Measurements from ENCODE around the gene KRTAP13-1.

The KRTAP13-1 gene

GRCh38 chr21:30382201-30382600 lies 13.6 kb upstream of the KRTAP13-1 start:
- Histone ChIP-seq H3K36me3 (ENCODE audit: control insufficient read depth in 4 of 4, insufficient read depth in 4 of 4, low read length in 3 of 4) (no peaks in the 10 kb centered on the region), H3K9me3 (ENCODE audit: control extremely low read depth in 1 of 5, control insufficient read depth in 4 of 5, insufficient read depth in 2 of 5, low read depth in 1 of 5, low read length in 4 of 5) (no peaks in the 10 kb centered on the region), H3K4me1 (ENCODE audit: control extremely low read depth in 1 of 4, control insufficient read depth in 4 of 4, insufficient read depth in 4 of 4, low read length in 3 of 4) (no peaks in the 10 kb centered on the region), H3K27me3 (replicated peaks in 2 of 5; ENCODE audit: control insufficient read depth in 4 of 5, insufficient read depth in 5 of 5, low read length in 4 of 5) (no peaks in the 10 kb centered on the region), H3K27ac (ENCODE audit: insufficient read depth in 1 of 2, low read depth in 1 of 2, low read length in 2 of 2, poor library complexity in 1 of 2, severe bottlenecking in 2 of 2) (no peak overlapping the region), H3K4me3 (ENCODE audit: control insufficient read depth in 1 of 7, extremely low read depth in 1 of 7, insufficient read depth in 4 of 7, low read depth in 2 of 7, low read length in 6 of 7) (no peak overlapping the region)
- ChIA-PET POLR2A (no interaction called here), CTCF (no interaction called here)
- DNase-seq = no peak
- no CpG with 5 or more reads among the region's 1 CpG for WGBS (ENCODE audit: insufficient coverage)

GRCh38 chr21:30391492-30392025 lies 4.3 kb upstream of the KRTAP13-1 start:
- H3K36me3 ChIP-seq (ENCODE audit: control insufficient read depth in 4 of 4, insufficient read depth in 4 of 4, low read length in 3 of 4) = no peaks in the 10 kb centered on the region
- no peaks in the 10 kb centered on the region for H3K4me1 ChIP-seq (ENCODE audit: control extremely low read depth in 1 of 4, control insufficient read depth in 4 of 4, insufficient read depth in 4 of 4, low read length in 3 of 4)
- WGBS (ENCODE audit: insufficient coverage) = no CpG with 5 or more reads among the region's 2 CpGs
- ChIA-PET CTCF (no interaction called here), POLR2A (no interaction called here)
- H3K27ac ChIP-seq (ENCODE audit: insufficient read depth in 1 of 2, low read depth in 1 of 2, low read length in 2 of 2, poor library complexity in 1 of 2, severe bottlenecking in 2 of 2) = no peak overlapping the region
- no peak overlapping the region for H3K4me3 ChIP-seq (ENCODE audit: control insufficient read depth in 1 of 7, extremely low read depth in 1 of 7, insufficient read depth in 4 of 7, low read depth in 2 of 7, low read length in 6 of 7)
- H3K27me3 ChIP-seq (replicated peaks in 2 of 5; ENCODE audit: control insufficient read depth in 4 of 5, insufficient read depth in 5 of 5, low read length in 4 of 5) = peaks cover 0 to 2% (median 0%) of the 10 kb centered on the region in 5 experiments
- DNase-seq = no peak
- peaks cover 0 to 2% (median 0%) of the 10 kb centered on the region in 5 experiments for H3K9me3 ChIP-seq (ENCODE audit: control extremely low read depth in 1 of 5, control insufficient read depth in 4 of 5, insufficient read depth in 2 of 5, low read depth in 1 of 5, low read length in 4 of 5)

- peak overlapping the region in 2 of 7 experiments; percentile 28 to 29 for H3K4me3 ChIP-seq (ENCODE audit: control insufficient read depth in 1 of 7, extremely low read depth in 1 of 7, insufficient read depth in 4 of 7, low read depth in 2 of 7, low read length in 6 of 7)
- no peaks in the 10 kb centered on the region for H3K36me3 ChIP-seq (ENCODE audit: control insufficient read depth in 4 of 4, insufficient read depth in 4 of 4, low read length in 3 of 4)
- POLR2A ChIA-PET = no interaction called here
- CTCF ChIA-PET = no interaction called here
- WGBS (ENCODE audit: insufficient coverage) = 47% methylated on average over 12 of the region's 14 CpGs
- peaks cover 0 to 3% (median 0%) of the 10 kb centered on the region in 5 experiments for H3K27me3 ChIP-seq (replicated peaks in 2 of 5; ENCODE audit: control insufficient read depth in 4 of 5, insufficient read depth in 5 of 5, low read length in 4 of 5)
- H3K4me1 ChIP-seq (ENCODE audit: control extremely low read depth in 1 of 4, control insufficient read depth in 4 of 4, insufficient read depth in 4 of 4, low read length in 3 of 4) = no peaks in the 10 kb centered on the region
- DNase-seq = peak; percentile 20 to 50 (median 35)
- no peaks in the 10 kb centered on the region for H3K9me3 ChIP-seq (ENCODE audit: control extremely low read depth in 1 of 5, control insufficient read depth in 4 of 5, insufficient read depth in 2 of 5, low read depth in 1 of 5, low read length in 4 of 5)
- no peak overlapping the region for H3K27ac ChIP-seq (ENCODE audit: insufficient read depth in 1 of 2, low read depth in 1 of 2, low read length in 2 of 2, poor library complexity in 1 of 2, severe bottlenecking in 2 of 2)
Observed at GRCh38 chr21:30408782-30409494, 13.1 kb downstream of the KRTAP13-1 start.

- H3K4me3 ChIP-seq (ENCODE audit: control insufficient read depth in 1 of 7, extremely low read depth in 1 of 7, insufficient read depth in 4 of 7, low read depth in 2 of 7, low read length in 6 of 7) = no peak overlapping the region
- WGBS (ENCODE audit: insufficient coverage) = 94% methylated on average over 5 of the region's 5 CpGs
- no peak overlapping the region for H3K27ac ChIP-seq (ENCODE audit: insufficient read depth in 1 of 2, low read depth in 1 of 2, low read length in 2 of 2, poor library complexity in 1 of 2, severe bottlenecking in 2 of 2)
- no peaks in the 10 kb centered on the region for H3K27me3 ChIP-seq (replicated peaks in 2 of 5; ENCODE audit: control insufficient read depth in 4 of 5, insufficient read depth in 5 of 5, low read length in 4 of 5)
- ChIA-PET POLR2A (no interaction called here), CTCF (no interaction called here)
- no peaks in the 10 kb centered on the region for H3K9me3 ChIP-seq (ENCODE audit: control extremely low read depth in 1 of 5, control insufficient read depth in 4 of 5, insufficient read depth in 2 of 5, low read depth in 1 of 5, low read length in 4 of 5)
- no peaks in the 10 kb centered on the region for H3K36me3 ChIP-seq (ENCODE audit: control insufficient read depth in 4 of 4, insufficient read depth in 4 of 4, low read length in 3 of 4)
- no peaks in the 10 kb centered on the region for H3K4me1 ChIP-seq (ENCODE audit: control extremely low read depth in 1 of 4, control insufficient read depth in 4 of 4, insufficient read depth in 4 of 4, low read length in 3 of 4)
- no peak for DNase-seq
Observed at GRCh38 chr21:30415993-30416392, 20.2 kb downstream of the KRTAP13-1 start.

GRCh38 chr21:30425826-30426225 lies 30.0 kb downstream of the KRTAP13-1 start, which contains the start of gene KRTAP13-3:
KRTAP13-3 (minus strand) TSS chr21:30425926; CDS start chr21:30425912, 14 bp downstream.
- H3K9me3 ChIP-seq (ENCODE audit: control extremely low read depth in 1 of 5, control insufficient read depth in 4 of 5, insufficient read depth in 2 of 5, low read depth in 1 of 5, low read length in 4 of 5) = no peaks in the 10 kb centered on the region
- H3K4me3 ChIP-seq (ENCODE audit: control insufficient read depth in 1 of 7, extremely low read depth in 1 of 7, insufficient read depth in 4 of 7, low read depth in 2 of 7, low read length in 6 of 7) = no peak within 1 kb of the TSS
- H3K36me3 ChIP-seq (ENCODE audit: control insufficient read depth in 4 of 4, insufficient read depth in 4 of 4, low read length in 3 of 4) = no peaks in the 10 kb centered on the region
- H3K27me3 ChIP-seq (replicated peaks in 2 of 5; ENCODE audit: control insufficient read depth in 4 of 5, insufficient read depth in 5 of 5, low read length in 4 of 5) = no peaks in the 10 kb centered on the region
- no peaks in the 10 kb centered on the region for H3K4me1 ChIP-seq (ENCODE audit: control extremely low read depth in 1 of 4, control insufficient read depth in 4 of 4, insufficient read depth in 4 of 4, low read length in 3 of 4)
- CTCF ChIA-PET = no interaction called here
- WGBS (ENCODE audit: insufficient coverage) = 92% methylated on average over 3 of the region's 5 CpGs
- DNase-seq = no peak
- no peak within 1 kb of the TSS for H3K27ac ChIP-seq (ENCODE audit: insufficient read depth in 1 of 2, low read depth in 1 of 2, low read length in 2 of 2, poor library complexity in 1 of 2, severe bottlenecking in 2 of 2)
- POLR2A ChIA-PET = no interaction called here

GRCh38 chr21:30426731-30427130 lies 30.9 kb downstream of the KRTAP13-1 start:
- ChIA-PET POLR2A (no interaction called here), CTCF (no interaction called here)
- 100% methylated on average over 1 of the region's 3 CpGs for WGBS (ENCODE audit: insufficient coverage)
- no peaks in the 10 kb centered on the region for H3K9me3 ChIP-seq (ENCODE audit: control extremely low read depth in 1 of 5, control insufficient read depth in 4 of 5, insufficient read depth in 2 of 5, low read depth in 1 of 5, low read length in 4 of 5)
- H3K36me3 ChIP-seq (ENCODE audit: control insufficient read depth in 4 of 4, insufficient read depth in 4 of 4, low read length in 3 of 4) = no peaks in the 10 kb centered on the region
- no peak overlapping the region for H3K27ac ChIP-seq (ENCODE audit: insufficient read depth in 1 of 2, low read depth in 1 of 2, low read length in 2 of 2, poor library complexity in 1 of 2, severe bottlenecking in 2 of 2)
- no peak overlapping the region for H3K4me3 ChIP-seq (ENCODE audit: control insufficient read depth in 1 of 7, extremely low read depth in 1 of 7, insufficient read depth in 4 of 7, low read depth in 2 of 7, low read length in 6 of 7)
- H3K27me3 ChIP-seq (replicated peaks in 2 of 5; ENCODE audit: control insufficient read depth in 4 of 5, insufficient read depth in 5 of 5, low read length in 4 of 5) = no peaks in the 10 kb centered on the region
- no peaks in the 10 kb centered on the region for H3K4me1 ChIP-seq (ENCODE audit: control extremely low read depth in 1 of 4, control insufficient read depth in 4 of 4, insufficient read depth in 4 of 4, low read length in 3 of 4)
- DNase-seq = no peak

GRCh38 chr21:30430170-30430655 lies 34.4 kb downstream of the KRTAP13-1 start, which contains the start of gene KRTAP13-4:
KRTAP13-4 (plus strand) TSS chr21:30430220; CDS start chr21:30430276, 56 bp downstream.
- Histone ChIP-seq H3K27ac (ENCODE audit: insufficient read depth in 1 of 2, low read depth in 1 of 2, low read length in 2 of 2, poor library complexity in 1 of 2, severe bottlenecking in 2 of 2) (no peak within 1 kb of the TSS), H3K27me3 (replicated peaks in 2 of 5; ENCODE audit: control insufficient read depth in 4 of 5, insufficient read depth in 5 of 5, low read length in 4 of 5) (peaks cover 0 to 2% (median 0%) of the 10 kb centered on the region in 5 experiments), H3K36me3 (ENCODE audit: control insufficient read depth in 4 of 4, insufficient read depth in 4 of 4, low read length in 3 of 4) (no peaks in the 10 kb centered on the region), H3K4me1 (ENCODE audit: control extremely low read depth in 1 of 4, control insufficient read depth in 4 of 4, insufficient read depth in 4 of 4, low read length in 3 of 4) (no peaks in the 10 kb centered on the region), H3K9me3 (ENCODE audit: control extremely low read depth in 1 of 5, control insufficient read depth in 4 of 5, insufficient read depth in 2 of 5, low read depth in 1 of 5, low read length in 4 of 5) (no peaks in the 10 kb centered on the region), H3K4me3 (ENCODE audit: control insufficient read depth in 1 of 7, extremely low read depth in 1 of 7, insufficient read depth in 4 of 7, low read depth in 2 of 7, low read length in 6 of 7) (no peak within 1 kb of the TSS)
- DNase-seq = no peak
- 85% methylated on average over 8 of the region's 9 CpGs for WGBS (ENCODE audit: insufficient coverage)
- POLR2A ChIA-PET = no interaction called here
- CTCF ChIA-PET = no interaction called here
